Lower lobe of right lung (tissue), 2 donors: ENCODE measurements around the gene UGT1A8. TPM values are rescaled to one million over a fixed set of nuclear protein-coding genes. Genes with fewer than 3 reads are reported as not detected.
"Not testable (repeated sequence)": the region's sequence is repeated elsewhere in the genome, so short reads cannot be mapped to it uniquely, and the experiment has no call there.

Experiments
- ATAC-seq, 2 donors: fragments of 200-7000 bp; cut with Tn5 transposase; one replicate each; pipeline ENCODE4 v1.9.1; 2020 to 2022; ENCODE audit warnings: mild to moderate bottlenecking in 2 of 2, moderate library complexity in 2 of 2
- DNase-seq: peaks from one replicate; pipeline ENCODE4 v3.0.0-alpha.2; 2020
- H3K27ac ChIP-seq: fragments of 200-600 bp; one replicate; pipeline ENCODE4 v1.8.0; 2022
- H3K27me3 ChIP-seq: fragments of 200-600 bp; one replicate; pipeline ENCODE4 v1.8.0; 2022; ENCODE audit warnings: low read depth
- H3K36me3 ChIP-seq: fragments of 200-600 bp; one replicate; pipeline ENCODE4 v1.8.0; 2022; ENCODE audit warnings: mild to moderate bottlenecking
- H3K4me1 ChIP-seq: fragments of 200-600 bp; one replicate; pipeline ENCODE4 v1.8.0; 2022
- H3K4me3 ChIP-seq: fragments of 200-600 bp; one replicate; pipeline ENCODE4 v1.8.0; 2022; ENCODE audit warnings: mild to moderate bottlenecking
- H3K9me3 ChIP-seq: fragments of 200-600 bp; one replicate; pipeline ENCODE4 v1.8.0; 2022
- CTCF ChIP-seq: fragments of 200-600 bp; IDR thresholded peaks from one replicate; pipeline ENCODE4 v1.8.0; 2022; ENCODE audit warnings: antibody characterized with exemption, mild to moderate bottlenecking
- intact Hi-C: fragments of 100-400 bp; cut with DNase I; formaldehyde crosslinking; loops from one replicate; pipeline ENCODE4 v1.11.0; 2022
- total RNA-seq: library from RNA; stranded (reverse); fragmentation: NEBNext Ultra II Directional; extraction: Animal tissue kit (Norgen Biotek cat#: 25700); gene quantifications from one replicate; pipeline ENCODE4 v1.2.1, GENCODE V29; 2021
- donor health status: DM: no; HTN: yes; CAD: no; lungs with severe emphysema.

Gene UGT1A8
- total RNA-seq, 1 donor from 2014 or later, result not detected

- no peaks in the 10 kb centered on the region for H3K27me3 ChIP-seq
- no peak overlapping the region for H3K4me3 ChIP-seq
- H3K9me3 ChIP-seq, result no peaks in the 10 kb centered on the region
- TF ChIP-seq CTCF, result no peak
- intact Hi-C loops, result no loop called here
- H3K4me1 ChIP-seq, result no peaks in the 10 kb centered on the region
- no peak overlapping the region for H3K27ac ChIP-seq
- ATAC-seq (no peak), DNase-seq (no peak)
- no peaks in the 10 kb centered on the region for H3K36me3 ChIP-seq
Observed at GRCh38 chr2:233740870-233741269, 123.4 kb downstream of the UGT1A8 start.

GRCh38 chr2:233743464-233744259, 126.2 kb downstream of the UGT1A8 start:
- intact Hi-C loops, result no loop called here
- no peak for TF ChIP-seq CTCF
- H3K4me1 ChIP-seq, result no peaks in the 10 kb centered on the region
- no peaks in the 10 kb centered on the region for H3K36me3 ChIP-seq
- no peak overlapping the region for H3K27ac ChIP-seq
- no peak overlapping the region for H3K4me3 ChIP-seq
- no peak for ATAC-seq
- H3K27me3 ChIP-seq, result no peaks in the 10 kb centered on the region
- DNase-seq, result no peak
- H3K9me3 ChIP-seq, result no peaks in the 10 kb centered on the region

GRCh38 chr2:233745073-233745755, 127.8 kb downstream of the UGT1A8 start:
- TF ChIP-seq CTCF, result no peak
- H3K27ac ChIP-seq, result no peak overlapping the region
- H3K27me3 ChIP-seq, result no peaks in the 10 kb centered on the region
- DNase-seq, result no peak
- intact Hi-C loops, result no loop called here
- no peak for ATAC-seq
- no peaks in the 10 kb centered on the region for H3K9me3 ChIP-seq
- no peaks in the 10 kb centered on the region for H3K36me3 ChIP-seq
- no peak overlapping the region for H3K4me3 ChIP-seq
- H3K4me1 ChIP-seq, result no peaks in the 10 kb centered on the region

- H3K4me3 ChIP-seq, H3K4me1 ChIP-seq, DNase-seq, H3K27ac ChIP-seq, H3K27me3 ChIP-seq, intact Hi-C loops, ATAC-seq, H3K36me3 ChIP-seq, H3K9me3 ChIP-seq: not testable (repeated sequence)
Observed at GRCh38 chr2:233745838-233746237, 128.4 kb downstream of the UGT1A8 start.

- no peak for TF ChIP-seq CTCF
- peaks cover 8% of the 10 kb centered on the region for H3K9me3 ChIP-seq
- no peaks in the 10 kb centered on the region for H3K36me3 ChIP-seq
- no peak for DNase-seq
- H3K27ac ChIP-seq, result no peak overlapping the region
- intact Hi-C loops, result no loop called here
- H3K27me3 ChIP-seq, result no peaks in the 10 kb centered on the region
- no peak for ATAC-seq
- no peaks in the 10 kb centered on the region for H3K4me1 ChIP-seq
- no peak overlapping the region for H3K4me3 ChIP-seq
Observed at GRCh38 chr2:233746475-233747282, 129.2 kb downstream of the UGT1A8 start.
